ENCODE data around the gene CASP4.
"Not testable (repeated sequence)": the region's sequence is repeated elsewhere in the genome, so short reads cannot be mapped to it uniquely, and the experiment has no call there.

The CASP4 gene

GRCh38 chr11:104968355-104968855 is at the start of gene CASP4:
Gene CASP4, minus strand, starts transcription at chr11:104968574. Its CDS starts 49 bp downstream, at chr11:104968525.
- no peak for DNase-seq (ENCODE audit: low read depth)

DNA sequence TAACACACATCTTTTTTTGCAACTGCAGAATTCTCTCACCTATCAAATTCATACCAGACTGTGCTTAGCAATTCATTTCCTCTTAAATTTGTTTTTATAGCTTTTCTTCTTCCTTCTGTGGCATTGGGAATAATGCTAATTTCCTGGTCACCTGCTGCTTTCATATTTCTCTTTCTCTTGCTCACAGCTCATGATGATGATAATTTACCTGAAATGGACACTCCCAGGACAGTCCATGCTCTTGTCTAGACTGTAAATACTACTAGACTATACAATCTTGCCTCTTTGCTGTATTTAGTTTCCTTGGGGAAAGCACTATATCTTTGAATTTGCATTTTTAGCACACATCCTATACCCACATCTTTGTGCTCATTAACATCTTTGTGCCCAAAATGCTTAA is 39.1 kb upstream of the CASP4 start:
- no peak for DNase-seq (ENCODE audit: low read depth)

DNA sequence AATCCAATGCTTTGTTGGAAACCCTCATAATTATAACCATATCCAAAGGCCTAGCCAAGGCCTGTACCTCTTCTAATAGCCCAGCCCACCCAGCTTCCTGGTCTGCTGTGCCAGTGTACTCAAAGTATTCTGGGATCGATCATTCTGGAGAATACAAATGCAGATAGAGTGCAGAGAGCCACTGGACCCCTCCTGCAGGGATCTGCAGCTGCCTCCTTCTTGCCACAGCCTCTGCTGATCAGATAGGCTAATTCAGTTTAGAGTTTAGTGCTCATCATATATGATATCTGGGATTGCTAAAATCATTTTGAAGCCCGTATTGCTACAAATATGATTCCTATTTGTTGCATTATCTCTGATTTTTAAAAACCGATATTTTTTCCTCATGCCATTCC is 37.1 kb upstream of the CASP4 start:
- no peak for DNase-seq (ENCODE audit: low read depth)

DNA sequence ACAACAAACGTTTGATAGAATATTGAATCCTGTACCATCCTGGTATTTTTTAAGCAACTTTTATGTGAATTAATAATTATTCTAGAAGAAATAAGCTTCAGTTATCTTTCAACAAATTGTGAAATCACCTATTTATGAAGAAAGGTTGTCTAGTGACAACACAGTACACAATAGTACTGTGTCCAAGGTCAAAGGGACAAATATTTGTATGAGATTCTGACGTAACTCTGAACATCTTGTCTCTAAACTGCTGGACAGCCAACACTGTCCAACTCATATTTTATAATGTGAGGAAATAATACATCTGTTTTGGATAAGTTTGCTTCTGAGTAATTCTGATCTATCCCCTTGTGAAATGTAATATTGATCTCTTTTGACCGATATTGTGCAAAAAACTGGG is 35.6 kb upstream of the CASP4 start:
- DNase-seq (ENCODE audit: low read depth) = no peak

- DNase-seq (ENCODE audit: low read depth) = no peak
Measured at GRCh38 chr11:105003151-105003550, 34.8 kb upstream of the CASP4 start.

DNA sequence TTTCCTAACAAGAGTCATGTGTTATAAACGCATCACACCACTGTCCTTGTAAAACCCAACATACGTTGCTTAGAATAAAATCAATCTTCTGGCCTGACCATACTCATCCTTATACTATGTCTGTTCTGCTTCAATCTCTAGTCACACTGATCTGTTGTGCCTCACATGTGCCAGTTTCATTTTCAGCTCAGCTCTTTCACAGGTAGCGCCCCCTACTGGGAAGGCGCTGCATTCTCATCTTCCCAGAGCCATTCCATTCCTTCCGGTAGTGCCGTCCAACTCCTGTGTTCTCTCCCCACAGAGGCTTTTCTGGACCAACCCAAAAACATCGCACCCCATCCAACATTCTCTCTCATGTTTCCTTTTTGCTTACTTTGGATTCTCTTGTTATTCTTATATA is 32.4 kb upstream of the CASP4 start:
- peak; percentile 49 for DNase-seq (ENCODE audit: low read depth)

- no peak for DNase-seq (ENCODE audit: low read depth)
Measured at GRCh38 chr11:105000167-105000566, 31.8 kb upstream of the CASP4 start.

- DNase-seq (ENCODE audit: low read depth) = no peak
Measured at GRCh38 chr11:104999721-105000120, 31.3 kb upstream of the CASP4 start.

- DNase-seq (ENCODE audit: low read depth) = no peak
Measured at GRCh38 chr11:104997288-104997687, 28.9 kb upstream of the CASP4 start.

- no peak for DNase-seq (ENCODE audit: low read depth)
Measured at GRCh38 chr11:104995001-104995408, 26.6 kb upstream of the CASP4 start.

DNA sequence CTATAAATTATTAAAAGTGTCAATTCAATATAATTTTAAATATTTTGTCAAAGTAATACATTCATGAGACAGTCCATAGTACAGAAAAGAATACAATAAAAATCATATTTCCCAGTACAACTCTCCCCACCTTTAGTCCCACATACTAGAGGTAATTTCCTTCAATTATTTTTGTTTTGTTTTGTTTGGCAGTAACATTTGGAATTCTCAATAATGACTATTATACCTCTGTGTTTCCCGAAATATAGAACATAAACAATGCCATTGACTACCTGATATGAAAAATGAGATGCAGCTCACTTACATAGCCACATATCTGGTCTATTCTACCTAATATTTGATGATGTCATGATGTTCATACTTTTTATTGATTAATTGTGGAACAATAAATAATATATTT is 24.4 kb upstream of the CASP4 start:
- no peak for DNase-seq (ENCODE audit: low read depth)

GRCh38 chr11:104991994-104992393 is 23.6 kb upstream of the CASP4 start:
- no peak for DNase-seq (ENCODE audit: low read depth)

- no peak for DNase-seq (ENCODE audit: low read depth)
Measured at GRCh38 chr11:104984808-104985207, 16.4 kb upstream of the CASP4 start.

DNA sequence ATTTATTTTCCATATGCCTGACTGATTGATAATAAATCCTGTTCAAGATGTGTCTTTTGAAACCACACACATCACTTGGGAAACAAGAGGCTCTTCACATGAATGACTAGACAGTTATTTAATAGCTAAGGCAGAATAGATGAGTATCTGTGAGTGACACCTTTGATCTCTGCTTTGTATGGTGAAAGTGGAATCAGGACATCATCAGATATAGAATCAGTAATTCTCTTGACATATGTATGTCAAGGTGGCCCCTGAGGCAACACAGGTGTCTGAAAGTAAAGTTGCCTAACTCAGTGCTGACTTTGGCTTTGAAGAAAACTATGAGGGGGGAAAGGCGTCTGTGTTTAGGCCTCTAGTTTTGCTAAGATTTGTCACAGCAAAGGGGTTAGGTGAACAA is 11.5 kb upstream of the CASP4 start:
- DNase-seq (ENCODE audit: low read depth) = no peak

DNA sequence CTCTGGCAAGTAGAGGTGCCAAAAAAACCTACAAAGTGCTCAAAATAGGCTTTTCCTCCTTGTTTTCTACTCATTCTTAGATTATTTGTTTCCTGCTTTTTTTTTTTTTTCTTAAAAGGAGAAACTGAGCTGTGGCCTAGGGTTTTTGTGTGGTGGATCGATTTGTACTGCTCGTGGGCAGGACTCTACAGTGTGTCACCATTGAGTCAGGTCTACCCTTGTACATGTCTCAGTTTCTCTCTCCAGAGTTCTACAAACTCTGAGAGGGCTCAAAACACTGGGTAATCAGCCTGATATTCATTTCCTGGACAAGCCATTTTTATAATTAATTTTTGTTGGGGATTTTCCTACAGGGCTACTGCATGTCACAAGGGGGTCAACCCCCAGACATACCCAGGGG is 5.2 kb upstream of the CASP4 start:
- no peak for DNase-seq (ENCODE audit: low read depth)

DNA sequence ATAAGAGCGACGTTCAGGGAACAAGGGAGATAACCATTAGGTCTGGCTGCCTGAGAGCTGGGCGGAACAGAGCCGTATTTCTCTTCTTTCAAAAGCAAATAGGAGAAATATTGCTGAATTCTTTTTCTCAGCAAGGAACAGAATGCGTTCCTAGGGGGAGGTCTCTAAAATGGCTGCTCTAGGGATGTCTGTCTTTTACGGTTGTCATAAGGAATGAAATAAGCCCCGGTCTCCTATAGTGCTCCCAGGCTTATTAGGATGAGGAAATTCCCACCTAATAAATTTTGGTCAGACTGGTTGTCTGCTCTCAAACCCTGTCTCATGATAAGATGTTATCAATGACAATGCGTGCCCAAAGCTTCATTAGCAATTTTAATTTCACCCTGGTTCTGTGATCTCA is 4.5 kb upstream of the CASP4 start:
- not testable (repeated sequence) for DNase-seq (ENCODE audit: low read depth)

DNA sequence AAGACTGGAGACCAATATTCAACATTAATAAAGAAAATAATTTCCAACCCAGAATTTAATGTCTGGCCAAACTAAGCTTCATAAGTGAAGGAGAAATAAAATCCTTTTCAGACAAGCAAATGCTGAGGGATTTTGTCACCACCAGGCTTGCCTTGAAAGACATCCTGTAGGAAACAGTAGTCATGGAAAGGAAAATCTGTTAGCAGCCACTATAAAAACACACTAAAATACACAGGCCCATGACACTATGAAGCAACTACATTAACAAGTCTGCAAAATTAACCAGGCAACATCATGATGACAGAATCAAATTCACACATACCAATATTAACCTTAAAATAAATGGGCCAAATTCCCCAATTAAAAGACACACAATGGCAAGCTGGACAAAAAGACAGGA is 2.4 kb upstream of the CASP4 start:
- no peak for DNase-seq (ENCODE audit: low read depth)

DNA sequence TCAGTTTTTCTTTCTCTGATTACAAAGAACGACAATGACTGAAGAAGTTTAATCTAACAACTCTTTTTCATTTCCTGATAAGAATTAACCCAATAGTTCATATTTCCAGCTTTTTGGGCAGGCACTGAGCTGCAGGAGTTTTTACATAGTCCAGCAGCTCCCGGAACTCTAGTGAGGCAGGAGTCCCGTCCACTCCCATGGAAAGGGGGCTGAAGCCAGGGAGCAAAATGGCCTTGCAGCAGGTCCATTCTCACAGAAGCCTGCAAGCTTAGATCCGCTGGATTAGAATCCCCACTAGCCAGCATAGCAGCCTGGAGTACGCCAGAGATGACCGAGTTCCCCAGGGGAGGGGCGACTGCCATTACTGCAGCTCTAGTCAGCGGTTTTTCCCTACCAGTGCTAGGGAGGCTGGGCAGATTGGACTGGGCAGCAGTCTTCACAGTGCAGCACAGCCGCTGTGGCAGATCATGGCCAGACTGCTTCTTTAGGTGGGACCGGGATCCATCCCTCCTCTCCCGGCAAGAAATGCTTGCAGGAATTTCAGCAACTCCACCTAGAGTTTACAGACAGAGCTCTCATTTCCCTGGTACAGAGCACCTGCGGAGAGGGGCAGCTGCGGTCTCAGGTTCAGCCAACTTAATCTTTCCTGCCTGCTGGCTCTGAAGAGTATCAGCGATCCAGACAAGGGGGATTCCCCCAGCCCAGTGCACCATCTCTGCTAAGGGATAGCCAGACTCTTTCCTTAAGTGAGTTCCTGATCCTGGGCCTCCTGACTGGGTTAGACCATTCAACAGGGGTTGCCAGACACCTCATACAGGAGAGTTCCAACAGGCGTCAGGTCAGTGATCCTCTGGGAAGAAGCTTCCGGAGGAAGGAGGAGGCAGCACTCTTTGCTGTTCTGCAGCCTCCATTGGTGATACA is 742 bp upstream of the CASP4 start:
- DNase-seq (ENCODE audit: low read depth) = no peak

DNA sequence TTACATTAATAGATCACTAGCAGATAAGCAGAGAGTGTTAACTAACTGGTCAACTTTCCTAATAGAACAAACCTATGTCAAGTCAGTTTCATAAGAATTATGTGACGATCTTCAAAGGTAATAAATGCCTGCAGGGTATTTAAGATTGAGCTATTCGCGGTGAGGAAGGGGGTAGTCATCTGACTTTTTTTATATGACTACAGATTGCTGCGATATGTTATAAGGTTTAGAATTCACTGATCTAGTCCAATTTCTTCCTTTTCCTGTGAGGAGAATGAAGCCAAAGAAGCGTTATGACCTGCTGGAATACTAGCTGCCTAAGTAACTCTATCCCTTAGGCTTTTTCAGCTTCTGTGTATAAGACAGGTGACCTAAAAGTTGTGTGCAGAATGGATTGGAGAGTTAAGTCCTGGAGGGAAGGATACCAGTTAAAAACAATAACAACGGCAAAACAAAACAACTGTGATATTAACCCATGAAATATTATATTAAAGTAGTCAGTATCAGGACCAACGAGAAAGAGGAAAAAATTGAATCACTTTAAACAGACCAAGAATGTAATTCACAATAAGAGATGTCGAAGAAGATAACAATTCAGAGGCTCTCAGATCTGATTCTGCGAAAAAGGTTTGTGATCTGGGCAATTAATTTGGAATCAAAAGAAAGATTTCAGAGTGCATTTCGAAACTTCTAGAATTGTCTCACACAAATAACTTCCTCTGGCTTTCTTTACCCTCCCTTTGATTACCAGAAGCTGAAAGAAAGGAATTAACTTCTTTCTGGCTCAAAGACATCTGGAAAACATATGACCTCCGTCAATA is 630 bp downstream of the CASP4 start:
- no peak for DNase-seq (ENCODE audit: low read depth)

DNA sequence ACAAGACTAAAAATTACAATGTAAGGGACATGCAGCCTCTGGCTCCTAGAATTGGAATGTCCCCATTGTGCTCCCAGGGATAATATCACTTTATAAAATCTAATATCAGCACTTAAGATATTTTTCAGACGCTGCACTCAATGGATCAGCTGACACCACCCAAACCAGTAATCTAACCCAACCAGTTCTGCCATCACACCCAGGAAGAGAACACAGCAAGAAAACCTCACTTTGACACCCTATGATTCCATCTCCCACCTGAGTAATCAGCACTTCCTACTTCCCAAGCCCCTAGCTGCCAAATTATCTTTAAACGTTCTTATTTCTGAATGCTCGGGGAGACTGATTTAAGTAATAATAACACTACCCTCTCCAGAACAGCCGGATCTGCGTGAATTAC is 2.6 kb downstream of the CASP4 start:
- DNase-seq (ENCODE audit: low read depth) = no peak

GRCh38 chr11:104964247-104964646 is 4.1 kb downstream of the CASP4 start:
- DNase-seq (ENCODE audit: low read depth) = no peak

- DNase-seq (ENCODE audit: low read depth) = no peak
Measured at GRCh38 chr11:104962852-104963251, 5.5 kb downstream of the CASP4 start.

- no peak for DNase-seq (ENCODE audit: low read depth)
Measured at GRCh38 chr11:104957280-104957679, 11.1 kb downstream of the CASP4 start.

Measured in activated T-cell treated with anti-CD3 and anti-CD28 coated beads for 24 hours (primary cell).